Naive thymus-derived CD4-positive, alpha-beta T cell (primary cell): ENCODE data around the gene SLC6A3. TPM values are rescaled to one million over a fixed set of nuclear protein-coding genes. Genes with fewer than 3 reads are reported as not detected.
A peak's percentile ranks its signal among the peaks of the same experiment; 100 is the strongest.

Experiments used
- ATAC-seq: fragments of 150-1000 bp; cut with Tn5 transposase; 2 replicates; pipeline ENCODE4 v1.10.0; 2021; ENCODE audit warnings: mild to moderate bottlenecking, moderate library complexity
- CTCF ChIA-PET: fragments of 350-600 bp; sonication (Branson Sonifier 250); formaldehyde crosslinking; loops from one replicate; lab custom pipeline; 2021; ENCODE audit warnings: antibody characterized with exemption; lab: Charles Lee
- POLR2A ChIA-PET: fragments of 350-600 bp; sonication (Branson Sonifier 250); formaldehyde crosslinking; loops from one replicate; lab custom pipeline; 2021; ENCODE audit warnings: antibody characterized with exemption, inconsistent platforms; lab: Charles Lee
- DNase-seq, 9 donors: peaks; one replicate each; pipeline versions ENCODE4 v3.0.0 to v3.0.0-alpha.2; 2020 to 2022; ENCODE audit warnings: mixed read lengths in 1 of 9
- H3K27ac ChIP-seq: one replicate; pipeline ENCODE4 v1.7.0; 2013; ENCODE audit warnings: mild to moderate bottlenecking, low read depth, low read length, moderate library complexity
- H3K27me3 ChIP-seq, 2 donors: one replicate each; pipeline ENCODE4 v1.7.0; 2013; ENCODE audit warnings: low read length in 2 of 2, mild to moderate bottlenecking in 2 of 2, moderate library complexity in 2 of 2; ENCODE audit not compliant: control insufficient read depth in 2 of 2, insufficient read depth in 2 of 2
- H3K36me3 ChIP-seq, 3 experiments: 1 replicate in 2 of 3; 2 replicates in 1 of 3; pipeline ENCODE4 v1.7.0; 2013; ENCODE audit warnings: low read length in 3 of 3, mild to moderate bottlenecking in 3 of 3, moderate library complexity in 1 of 3; ENCODE audit not compliant: insufficient read depth in 3 of 3, control insufficient read depth in 2 of 3
- H3K4me1 ChIP-seq, 2 donors: one replicate each; pipeline ENCODE4 v1.7.0; 2013; ENCODE audit warnings: low read length in 2 of 2, mild to moderate bottlenecking in 2 of 2, moderate library complexity in 1 of 2; ENCODE audit not compliant: control insufficient read depth in 2 of 2, insufficient read depth in 2 of 2
- H3K4me3 ChIP-seq: 2 replicates; pipeline ENCODE4 v1.7.0; 2013; ENCODE audit warnings: mild to moderate bottlenecking, low read length
- H3K9me3 ChIP-seq, 3 experiments: 1 replicate in 2 of 3; 2 replicates in 1 of 3; pipeline ENCODE4 v1.7.0; 2013; ENCODE audit warnings: low read length in 3 of 3; ENCODE audit not compliant: control insufficient read depth in 2 of 3
- H3K27ac Mint-ChIP-seq, 9 donors: one replicate each; pipeline ENCODE4 v1.8.0; 2020 to 2022; ENCODE audit warnings: mixed read lengths in 9 of 9, mild to moderate bottlenecking in 8 of 9, moderate library complexity in 5 of 9, inconsistent platforms in 2 of 9
- H3K27me3 Mint-ChIP-seq, 5 donors: one replicate each; pipeline ENCODE4 v1.8.0; 2021 to 2022; ENCODE audit warnings: mixed read lengths in 5 of 5, mild to moderate bottlenecking in 1 of 5
- H3K36me3 Mint-ChIP-seq, 5 donors: one replicate each; pipeline ENCODE4 v1.8.0; 2020 to 2022; ENCODE audit warnings: mixed read lengths in 5 of 5, mild to moderate bottlenecking in 3 of 5, inconsistent platforms in 1 of 5
- H3K4me1 Mint-ChIP-seq, 7 donors: one replicate each; pipeline ENCODE4 v1.8.0; 2020 to 2022; ENCODE audit warnings: mixed read lengths in 7 of 7, mild to moderate bottlenecking in 3 of 7, inconsistent platforms in 1 of 7
- H3K4me3 Mint-ChIP-seq, 10 donors: one replicate each; pipeline ENCODE4 v1.8.0; 2020 to 2022; ENCODE audit warnings: mild to moderate bottlenecking in 10 of 10, mixed read lengths in 10 of 10, moderate library complexity in 6 of 10, inconsistent platforms in 2 of 10
- H3K9me3 Mint-ChIP-seq, 11 donors: one replicate each; pipeline ENCODE4 v1.8.0; 2020 to 2022; ENCODE audit warnings: mixed read lengths in 11 of 11, mild to moderate bottlenecking in 4 of 11, inconsistent platforms in 1 of 11, moderate library complexity in 1 of 11
- intact Hi-C, 2 donors: fragments of 100-400 bp; cut with micrococcal nuclease; formaldehyde crosslinking; loops; one replicate each; pipeline ENCODE4 v1.15.1; 2023
- polyA plus RNA-seq, 2 donors: library from polyadenylated mRNA; unstranded; fragments of 300-500 nt; fragmentation: Illumina TruSeq; gene quantifications; one replicate each; pipeline ENCODE4 v1.2.3, GENCODE V29; 2021
- total RNA-seq, 6 experiments: library from RNA in 5 of 6; stranded (reverse) in 5 of 6; gene quantifications; 1 replicate in 5 of 6; 2 replicates in 1 of 6; pipeline ENCODE4 v1.2.3 and lab custom pipeline; 2021 to 2026

SLC6A3 gene
- total and polyA plus RNA-seq, 7 experiments from 2014 or later = 0.07 TPM; not detected in 6

DNA sequence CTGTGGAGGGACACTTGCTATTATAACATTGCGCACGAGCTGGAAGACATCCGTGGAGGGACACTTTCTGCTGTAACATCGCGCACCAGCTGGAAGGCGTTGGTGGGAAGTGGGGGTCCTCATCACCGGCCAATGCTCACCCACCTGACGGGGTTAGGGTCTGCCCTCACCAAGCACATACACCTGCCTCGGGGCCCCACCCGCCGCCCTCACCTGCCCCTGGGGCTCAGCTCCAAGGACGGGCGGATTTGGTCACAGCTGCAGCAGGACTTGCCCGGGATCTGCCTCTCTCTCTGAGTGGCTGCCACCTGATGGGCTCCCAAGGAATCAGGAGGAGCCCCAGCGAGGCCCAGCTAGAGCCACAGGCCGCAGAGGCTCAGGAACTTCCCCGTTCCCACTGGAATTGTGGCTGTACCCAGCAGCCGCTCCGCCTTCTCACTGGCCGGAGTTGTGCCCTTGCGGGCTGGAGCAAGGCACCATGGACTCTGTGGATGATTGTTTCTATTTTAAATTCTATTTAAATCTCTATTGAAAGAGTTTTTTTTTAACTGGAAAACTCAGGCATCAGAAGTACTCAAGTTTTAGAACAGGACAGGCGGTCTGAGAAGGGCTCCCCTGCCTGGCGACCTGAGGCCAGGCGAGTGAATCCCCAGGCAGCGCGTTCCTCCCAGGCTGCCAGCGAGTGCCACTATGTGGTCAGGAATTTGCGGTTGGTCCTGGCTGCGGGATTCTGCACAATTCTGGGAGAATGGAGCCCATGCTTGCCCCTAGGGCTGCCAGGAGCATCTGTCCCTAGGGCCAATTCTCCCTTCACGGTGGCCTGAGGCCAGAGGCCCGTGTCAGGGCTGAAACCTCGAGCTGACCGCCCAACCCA lies 38.9 kb upstream of the SLC6A3 start:
- no peak for ATAC-seq
- Mint-ChIP-seq H3K27ac (no peak overlapping the region), H3K9me3 (no peaks in the 10 kb centered on the region), H3K36me3 (peaks cover 4 to 9% (median 7%) of the 10 kb centered on the region in 5 donors), H3K27me3 (no peaks in the 10 kb centered on the region), H3K4me1 (peaks cover 0 to 20% (median 5%) of the 10 kb centered on the region in 7 donors), H3K4me3 (no peak overlapping the region)
- CTCF ChIA-PET = interaction anchor here (1.1 kb wide), 1 partner anchor 38 kb away, joined by 3 read pairs; no protein-coding TSS in a partner anchor
- Histone ChIP-seq H3K4me3 (no peak overlapping the region), H3K4me1 (peaks cover 0 to 7% of the 10 kb centered on the region in 2 donors), H3K27me3 (no peaks in the 10 kb centered on the region), H3K36me3 (peaks cover 0 to 45% (median 16%) of the 10 kb centered on the region in 3 experiments), H3K9me3 (no peaks in the 10 kb centered on the region), H3K27ac (no peak overlapping the region)
- no peak for DNase-seq
- POLR2A ChIA-PET = no interaction called here
- intact Hi-C loops = no loop called here

DNA sequence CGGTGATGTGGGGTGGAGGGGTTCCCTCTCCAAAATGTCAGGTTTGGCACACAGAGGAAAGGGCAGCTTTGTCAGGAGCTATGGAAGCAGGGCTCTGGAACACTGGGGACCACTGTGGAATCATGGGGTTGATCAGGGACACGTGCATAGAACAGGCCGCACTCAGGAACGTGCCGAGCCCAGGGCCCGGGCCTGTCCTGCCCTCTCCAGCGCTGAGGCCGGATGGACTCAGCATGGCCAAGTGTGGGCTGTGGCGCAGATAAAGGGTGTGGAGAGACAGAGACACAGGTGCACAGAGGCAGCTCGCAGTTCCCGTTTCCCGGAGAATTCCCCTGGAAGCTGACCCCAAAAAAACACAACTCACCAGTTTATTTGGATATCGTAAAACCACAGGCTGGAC lies 37.8 kb upstream of the SLC6A3 start:
- peaks cover 0 to 39% (median 23%) of the 10 kb centered on the region in 3 experiments for H3K36me3 ChIP-seq
- Mint-ChIP-seq H3K27ac (peak overlapping the region in 2 of 9 donors; percentile 23 to 36), H3K4me1 (peaks cover 0 to 17% (median 5%) of the 10 kb centered on the region in 7 donors), H3K36me3 (peaks cover 2 to 8% (median 5%) of the 10 kb centered on the region in 5 donors), H3K27me3 (no peaks in the 10 kb centered on the region), H3K4me3 (no peak overlapping the region), H3K9me3 (no peaks in the 10 kb centered on the region)
- ChIA-PET POLR2A (no interaction called here), CTCF (interaction anchor here (1.1 kb wide), 1 partner anchor 39 kb away, joined by 3 read pairs; no protein-coding TSS in a partner anchor)
- intact Hi-C loops = no loop called here
- no peaks in the 10 kb centered on the region for H3K4me1 ChIP-seq
- ATAC-seq (no peak), DNase-seq (no peak)
- no peaks in the 10 kb centered on the region for H3K9me3 ChIP-seq
- no peak overlapping the region for H3K27ac ChIP-seq
- no peak overlapping the region for H3K4me3 ChIP-seq
- H3K27me3 ChIP-seq = no peaks in the 10 kb centered on the region

DNA sequence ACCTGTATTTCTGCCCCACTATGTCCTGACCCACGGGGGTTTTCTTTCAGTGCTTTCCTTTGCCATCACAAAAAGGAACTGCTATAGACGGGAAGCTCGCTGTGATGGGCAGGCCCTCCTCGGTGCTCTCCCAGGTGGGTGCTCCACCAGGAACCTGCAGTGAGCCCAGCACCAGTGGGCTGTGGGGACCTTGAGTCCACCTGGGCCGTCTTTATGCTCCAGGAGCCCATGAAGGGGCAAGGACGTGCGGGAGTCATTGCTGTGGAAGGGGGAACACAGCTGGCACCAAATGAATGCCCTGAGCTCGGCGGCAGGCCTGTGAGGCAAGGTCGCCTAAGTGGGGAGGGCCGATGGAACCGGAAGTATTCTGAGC lies 36.7 kb upstream of the SLC6A3 start:
- no peak overlapping the region for H3K27ac Mint-ChIP-seq
- H3K4me3 Mint-ChIP-seq = no peak overlapping the region
- Histone ChIP-seq H3K27ac (no peak overlapping the region), H3K27me3 (no peaks in the 10 kb centered on the region), H3K9me3 (no peaks in the 10 kb centered on the region), H3K4me3 (no peak overlapping the region), H3K4me1 (no peaks in the 10 kb centered on the region), H3K36me3 (peaks cover 0 to 33% (median 18%) of the 10 kb centered on the region in 3 experiments)
- ChIA-PET POLR2A (no interaction called here), CTCF (interaction anchor here (0.6 kb wide), 2 partner anchors 171 to 320 kb away, joined by 3 to 5 read pairs; no protein-coding TSS in a partner anchor)
- no peak for ATAC-seq
- H3K9me3 Mint-ChIP-seq = no peaks in the 10 kb centered on the region
- peaks cover 0 to 15% (median 5%) of the 10 kb centered on the region in 7 donors for H3K4me1 Mint-ChIP-seq
- no peak for DNase-seq
- intact Hi-C loops = no loop called here
- no peaks in the 10 kb centered on the region for H3K27me3 Mint-ChIP-seq
- peaks cover 0 to 9% (median under 1%) of the 10 kb centered on the region in 5 donors for H3K36me3 Mint-ChIP-seq

DNA sequence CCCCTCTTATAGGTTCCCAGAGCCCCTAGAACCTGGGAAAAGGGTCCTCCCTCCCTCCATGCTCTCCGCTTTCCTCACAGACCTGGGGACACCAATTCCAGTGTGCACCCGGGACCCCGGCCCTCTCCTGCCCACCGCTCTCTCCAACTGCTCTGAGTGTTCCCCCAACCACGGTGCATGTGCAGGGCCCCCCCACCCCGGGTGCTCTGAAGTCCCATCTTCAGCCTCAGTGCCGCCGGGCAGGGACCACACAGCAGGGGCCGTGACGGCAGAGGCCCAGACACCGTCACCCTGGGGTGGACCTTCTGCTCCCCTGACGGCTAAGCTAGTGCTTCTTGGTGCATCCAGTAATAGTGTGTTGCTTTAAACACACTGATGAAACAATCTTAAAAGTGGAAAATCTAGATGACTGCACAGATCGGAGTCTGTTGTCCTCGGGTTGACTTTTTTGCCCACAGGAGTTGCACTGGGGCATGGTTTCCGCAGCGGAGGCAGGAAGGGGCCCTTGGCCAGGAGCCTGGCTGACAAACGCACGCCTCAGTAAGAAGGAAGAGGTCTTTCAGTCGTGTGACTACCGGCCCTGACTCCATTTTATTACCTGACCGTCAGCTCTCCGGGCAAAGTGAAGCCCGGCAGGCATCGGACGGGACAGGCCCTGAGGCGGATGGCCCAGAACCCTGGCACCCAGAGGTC lies 36.2 kb upstream of the SLC6A3 start:
- ChIA-PET POLR2A (no interaction called here), CTCF (interaction anchor here (0.6 to 3.1 kb wide), 3 partner anchors 163 to 319 kb away, joined by 3 to 18 read pairs (median 5); no protein-coding TSS in a partner anchor)
- H3K27ac ChIP-seq = no peak overlapping the region
- H3K27me3 ChIP-seq = no peaks in the 10 kb centered on the region
- Mint-ChIP-seq H3K27ac (no peak overlapping the region), H3K27me3 (no peaks in the 10 kb centered on the region), H3K9me3 (no peaks in the 10 kb centered on the region), H3K4me1 (peaks cover 0 to 15% (median 5%) of the 10 kb centered on the region in 7 donors), H3K4me3 (no peak overlapping the region), H3K36me3 (peaks cover 0 to 13% (median 3%) of the 10 kb centered on the region in 5 donors)
- intact Hi-C loops = no loop called here
- peaks cover 0 to 33% (median 13%) of the 10 kb centered on the region in 3 experiments for H3K36me3 ChIP-seq
- H3K4me1 ChIP-seq = no peaks in the 10 kb centered on the region
- no peaks in the 10 kb centered on the region for H3K9me3 ChIP-seq
- no peak for DNase-seq
- H3K4me3 ChIP-seq = no peak overlapping the region
- no peak for ATAC-seq

DNA sequence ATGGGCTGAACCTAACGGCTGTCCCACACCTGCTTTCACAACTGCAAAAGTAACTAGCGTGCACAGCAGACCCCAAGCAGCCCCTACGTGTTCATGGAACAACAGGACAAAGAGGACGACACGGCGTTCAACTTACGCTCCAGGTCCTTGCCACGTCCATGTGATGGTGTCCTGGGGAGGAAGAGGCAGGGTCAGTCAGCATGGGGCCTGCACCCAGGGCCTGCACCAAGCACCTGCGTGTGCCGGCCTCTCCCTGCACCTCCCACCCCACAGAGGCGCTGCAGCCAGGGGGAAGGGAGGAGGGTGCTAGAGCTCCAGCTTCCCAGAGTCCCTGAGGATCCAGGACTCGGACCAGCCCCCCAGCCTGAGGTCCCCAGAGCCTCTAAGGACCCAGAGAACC lies 35.6 kb upstream of the SLC6A3 start:
- peaks cover 0 to 15% (median 5%) of the 10 kb centered on the region in 7 donors for H3K4me1 Mint-ChIP-seq
- intact Hi-C loops = no loop called here
- no peaks in the 10 kb centered on the region for H3K27me3 Mint-ChIP-seq
- Histone ChIP-seq H3K27me3 (no peaks in the 10 kb centered on the region), H3K36me3 (peaks cover 0 to 33% (median 13%) of the 10 kb centered on the region in 3 experiments), H3K27ac (no peak overlapping the region), H3K4me1 (no peaks in the 10 kb centered on the region), H3K4me3 (no peak overlapping the region), H3K9me3 (no peaks in the 10 kb centered on the region)
- no peak for DNase-seq
- no peak overlapping the region for H3K4me3 Mint-ChIP-seq
- ChIA-PET CTCF (interaction anchor here (1.1 to 3.1 kb wide), 2 partner anchors 160 to 164 kb away, joined by 4 to 18 read pairs; no protein-coding TSS in a partner anchor), POLR2A (no interaction called here)
- no peaks in the 10 kb centered on the region for H3K9me3 Mint-ChIP-seq
- no peak for ATAC-seq
- H3K27ac Mint-ChIP-seq = no peak overlapping the region
- H3K36me3 Mint-ChIP-seq = peaks cover 0 to 13% (median 3%) of the 10 kb centered on the region in 5 donors

DNA sequence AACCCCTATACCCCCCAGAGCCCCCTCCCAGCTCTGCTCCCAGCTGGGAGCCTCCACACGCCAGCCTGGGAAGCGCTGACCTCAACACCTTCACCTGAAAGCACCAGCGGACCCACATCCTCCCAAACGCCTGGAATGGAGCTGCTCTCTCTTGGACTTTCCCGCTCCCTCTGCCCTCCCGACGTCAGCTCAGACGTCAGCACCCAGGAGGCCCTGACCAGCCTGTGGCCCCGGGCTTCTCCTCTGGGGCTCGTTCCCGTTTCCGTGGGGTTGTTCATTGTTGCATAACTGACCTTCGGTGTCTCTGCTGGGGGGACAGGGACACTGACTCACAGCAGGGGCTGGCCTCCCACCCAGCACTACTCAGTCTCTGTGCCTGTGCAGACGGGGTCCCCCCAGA lies 35.0 kb upstream of the SLC6A3 start:
- no peak overlapping the region for H3K27ac ChIP-seq
- H3K4me1 ChIP-seq = no peaks in the 10 kb centered on the region
- ATAC-seq (peak; percentile 62), DNase-seq (peak in 1 of 9 donors; percentile 32)
- H3K9me3 ChIP-seq = no peaks in the 10 kb centered on the region
- Mint-ChIP-seq H3K4me3 (no peak overlapping the region), H3K9me3 (no peaks in the 10 kb centered on the region), H3K4me1 (peaks cover 0 to 15% (median 5%) of the 10 kb centered on the region in 7 donors), H3K36me3 (peaks cover 0 to 13% (median 3%) of the 10 kb centered on the region in 5 donors), H3K27ac (peak overlapping the region in 1 of 9 donors; percentile 13), H3K27me3 (no peaks in the 10 kb centered on the region)
- H3K36me3 ChIP-seq = peaks cover 0 to 31% (median 13%) of the 10 kb centered on the region in 3 experiments
- intact Hi-C loops = no loop called here
- POLR2A ChIA-PET = no interaction called here
- CTCF ChIA-PET = interaction anchor here (0.6 to 3.1 kb wide), 3 partner anchors 160 to 168 kb away, joined by 3 to 18 read pairs (median 4); no protein-coding TSS in a partner anchor
- H3K4me3 ChIP-seq = no peak overlapping the region
- no peaks in the 10 kb centered on the region for H3K27me3 ChIP-seq
